CD4-positive, alpha-beta T cell (primary cell): Measurements from ENCODE around the gene KXD1. TPM values are rescaled to one million over a fixed set of nuclear protein-coding genes. Genes with fewer than 3 reads are reported as not detected.

Experiments used
- ATAC-seq: fragments of 200-7000 bp; cut with Tn5 transposase; one replicate; pipeline ENCODE4 v1.10.0; 2022; ENCODE audit warnings: mild to moderate bottlenecking; ENCODE audit not compliant: poor library complexity
- CTCF ChIA-PET: fragments of 350-600 bp; sonication (Branson Sonifier 250); formaldehyde crosslinking; loops from one replicate; lab custom pipeline; 2021; ENCODE audit warnings: antibody characterized with exemption, inconsistent platforms; lab: Charles Lee
- POLR2A ChIA-PET: fragments of 350-600 bp; sonication (Branson Sonifier 250); formaldehyde crosslinking; loops from one replicate; lab custom pipeline; 2021; ENCODE audit warnings: antibody characterized with exemption, inconsistent platforms; lab: Charles Lee
- DNase-seq, 14 experiments: peaks; one replicate each; pipeline ENCODE4 v3.0.0-alpha.2; 2013 to 2020; ENCODE audit warnings: mixed read lengths in 2 of 14
- H3K27ac ChIP-seq, 2 donors: one replicate each; pipeline versions ENCODE4 v1.5.1 to v1.7.0; 2013; ENCODE audit warnings: low read length in 2 of 2, low read depth in 1 of 2, mild to moderate bottlenecking in 1 of 2
- H3K27me3 ChIP-seq, 2 experiments: 1 replicate in 1 of 2; 2 replicates in 1 of 2; pipeline versions ENCODE4 v1.6.1 to v1.7.0; 2013; ENCODE audit warnings: low read length in 2 of 2, control low read depth in 1 of 2, mild to moderate bottlenecking in 1 of 2, moderate library complexity in 1 of 2; ENCODE audit not compliant: insufficient read depth in 2 of 2, control insufficient read depth in 1 of 2
- H3K36me3 ChIP-seq: one replicate; pipeline ENCODE4 v1.6.1; 2013; ENCODE audit warnings: low read length, control low read depth; ENCODE audit not compliant: insufficient read depth
- H3K4me1 ChIP-seq: one replicate; pipeline ENCODE4 v1.6.1; 2013; ENCODE audit warnings: low read length, control low read depth; ENCODE audit not compliant: insufficient read depth
- H3K4me3 ChIP-seq: one replicate; pipeline ENCODE4 v1.5.1; 2013; ENCODE audit warnings: mild to moderate bottlenecking, low read length, moderate library complexity
- H3K9me3 ChIP-seq, 2 experiments: 1 replicate in 1 of 2; 2 replicates in 1 of 2; pipeline versions ENCODE4 v1.6.1 to v1.7.0; 2013; ENCODE audit warnings: low read length in 2 of 2, mild to moderate bottlenecking in 2 of 2, control low read depth in 1 of 2, moderate library complexity in 1 of 2; ENCODE audit not compliant: control insufficient read depth in 1 of 2, insufficient read depth in 1 of 2
- H3K27ac Mint-ChIP-seq: one replicate; pipeline ENCODE4 v1.8.0; 2020; ENCODE audit warnings: mixed read lengths
- H3K27me3 Mint-ChIP-seq: one replicate; pipeline ENCODE4 v1.8.0; 2021; ENCODE audit warnings: mixed read lengths
- H3K36me3 Mint-ChIP-seq: one replicate; pipeline ENCODE4 v1.8.0; 2021; ENCODE audit warnings: low read depth, mixed read lengths
- H3K4me1 Mint-ChIP-seq: one replicate; pipeline ENCODE4 v1.8.0; 2021; ENCODE audit warnings: low read depth, mixed read lengths
- H3K4me3 Mint-ChIP-seq: one replicate; pipeline ENCODE4 v1.8.0; 2020; ENCODE audit warnings: mild to moderate bottlenecking, mixed read lengths
- H3K9me3 Mint-ChIP-seq: one replicate; pipeline ENCODE4 v1.8.0; 2020; ENCODE audit warnings: mixed read lengths
- intact Hi-C, 2 experiments: fragments of 100-400 bp; cut with DNase I in 1 of 2; cut with micrococcal nuclease in 1 of 2; formaldehyde crosslinking; loops; one replicate each; pipeline versions ENCODE4 v1.15.1 to v1.9.0; 2023 to 2025; cut with DNase I, micrococcal nuclease
- total RNA-seq, 174 experiments: library from RNA in 2 of 174; stranded (reverse) in 2 of 174; gene quantifications; one replicate each; pipeline ENCODE4 v1.2.3 and lab custom pipeline; 2021 to 2026
- TF ChIP-seq, protein P1 (sequence below): fragments of 200-600 bp; IDR thresholded peaks from one replicate; pipeline ENCODE4 v1.8.0; 2022; ENCODE audit warnings: antibody characterized with exemption, mild to moderate bottlenecking

The KXD1 gene
- total RNA-seq, 2 experiments from 2014 or later: 64.2 to 66.9 TPM

DNA sequence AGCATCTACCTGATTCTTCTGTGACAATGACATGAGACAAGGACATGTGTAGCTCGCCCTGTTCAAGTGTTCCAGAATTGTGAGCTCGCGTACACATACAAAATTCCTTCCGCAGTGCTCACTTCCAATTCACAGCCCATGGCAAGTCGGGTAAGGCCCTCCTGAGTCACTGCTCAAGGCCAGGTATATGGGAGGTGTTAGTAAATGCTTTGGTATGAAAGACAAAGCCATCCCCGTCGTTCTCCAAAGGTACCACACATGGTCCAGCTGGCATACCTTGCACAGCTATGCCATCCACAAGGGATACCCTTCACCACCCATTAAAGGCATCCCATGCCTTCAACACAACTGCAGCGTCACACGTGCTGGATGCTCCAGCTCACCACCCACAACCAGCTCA is 31.4 kb upstream of the KXD1 start:
- no peak overlapping the region for H3K27ac Mint-ChIP-seq
- H3K36me3 Mint-ChIP-seq: peaks cover 9% of the 10 kb centered on the region
- H3K27me3 Mint-ChIP-seq: no peaks in the 10 kb centered on the region
- H3K27ac ChIP-seq: no peak overlapping the region
- intact Hi-C loops: loop anchor here in 1 of 2 experiments (10.0 kb wide), 1 partner anchor 178 kb away; no protein-coding TSS in a partner anchor
- H3K36me3 ChIP-seq: peaks cover 1% of the 10 kb centered on the region
- peaks cover 7% of the 10 kb centered on the region for H3K4me1 ChIP-seq
- no peaks in the 10 kb centered on the region for H3K27me3 ChIP-seq
- no peak overlapping the region for H3K4me3 ChIP-seq
- ChIA-PET CTCF (no interaction called here), POLR2A (no interaction called here)
- H3K4me3 Mint-ChIP-seq: no peak overlapping the region
- peaks cover 6% of the 10 kb centered on the region for H3K4me1 Mint-ChIP-seq
- TF ChIP-seq, protein P1, sequence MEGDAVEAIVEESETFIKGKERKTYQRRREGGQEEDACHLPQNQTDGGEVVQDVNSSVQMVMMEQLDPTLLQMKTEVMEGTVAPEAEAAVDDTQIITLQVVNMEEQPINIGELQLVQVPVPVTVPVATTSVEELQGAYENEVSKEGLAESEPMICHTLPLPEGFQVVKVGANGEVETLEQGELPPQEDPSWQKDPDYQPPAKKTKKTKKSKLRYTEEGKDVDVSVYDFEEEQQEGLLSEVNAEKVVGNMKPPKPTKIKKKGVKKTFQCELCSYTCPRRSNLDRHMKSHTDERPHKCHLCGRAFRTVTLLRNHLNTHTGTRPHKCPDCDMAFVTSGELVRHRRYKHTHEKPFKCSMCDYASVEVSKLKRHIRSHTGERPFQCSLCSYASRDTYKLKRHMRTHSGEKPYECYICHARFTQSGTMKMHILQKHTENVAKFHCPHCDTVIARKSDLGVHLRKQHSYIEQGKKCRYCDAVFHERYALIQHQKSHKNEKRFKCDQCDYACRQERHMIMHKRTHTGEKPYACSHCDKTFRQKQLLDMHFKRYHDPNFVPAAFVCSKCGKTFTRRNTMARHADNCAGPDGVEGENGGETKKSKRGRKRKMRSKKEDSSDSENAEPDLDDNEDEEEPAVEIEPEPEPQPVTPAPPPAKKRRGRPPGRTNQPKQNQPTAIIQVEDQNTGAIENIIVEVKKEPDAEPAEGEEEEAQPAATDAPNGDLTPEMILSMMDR: no peak
- DNase-seq (no peak), ATAC-seq (no peak)
- H3K9me3 ChIP-seq: no peaks in the 10 kb centered on the region
- H3K9me3 Mint-ChIP-seq: no peaks in the 10 kb centered on the region

DNA sequence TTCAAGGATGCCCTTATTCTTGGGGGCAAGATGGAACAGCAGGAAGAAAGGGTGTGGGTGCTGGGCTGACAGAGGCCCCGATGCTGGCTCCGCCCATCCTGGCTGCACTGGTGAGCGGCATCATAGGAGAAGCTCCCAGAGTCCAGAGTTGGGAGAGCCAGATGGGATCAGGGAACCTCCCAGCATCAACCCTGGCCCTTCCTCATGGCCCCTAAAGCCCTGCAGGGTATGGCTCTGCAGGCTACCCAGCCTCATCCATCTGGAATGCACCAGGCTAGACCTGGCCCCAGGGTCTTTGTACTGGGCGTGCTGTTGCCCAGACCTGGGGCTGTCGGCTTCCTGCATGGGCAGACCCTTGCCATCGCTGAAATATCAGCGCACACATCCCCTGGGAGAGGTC is 27.9 kb upstream of the KXD1 start:
- ChIA-PET CTCF (interaction anchor here (1.6 kb wide), 1 partner anchor 10 kb away, joined by 4 read pairs; no protein-coding TSS in a partner anchor), POLR2A (no interaction called here)
- no peak overlapping the region for H3K27ac Mint-ChIP-seq

DNA sequence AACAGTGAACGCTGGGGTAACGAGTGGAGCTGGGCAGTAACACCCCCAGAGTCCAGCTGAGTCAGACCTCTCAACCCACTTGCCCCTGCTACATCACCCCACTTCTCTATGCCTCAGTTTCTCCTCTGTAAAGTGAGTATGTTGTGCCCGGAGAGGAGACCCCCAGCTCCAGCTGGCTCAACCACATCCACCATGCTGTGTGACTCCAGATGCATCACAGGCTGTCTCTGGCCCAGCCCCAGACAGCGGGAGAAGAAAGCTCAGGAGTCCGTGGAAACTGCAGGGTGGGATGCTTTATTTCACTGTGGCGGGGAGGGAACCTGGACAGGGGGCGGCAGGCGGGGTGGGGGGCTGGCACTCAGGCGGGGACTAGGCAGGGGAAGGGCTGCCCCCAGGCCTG is 26.2 kb upstream of the KXD1 start:
- H3K27ac Mint-ChIP-seq: no peak overlapping the region

More for the DNA sequence above, 27.9 kb upstream of the KXD1 start:
- H3K9me3 Mint-ChIP-seq: no peaks in the 10 kb centered on the region
- Histone ChIP-seq H3K9me3 (no peaks in the 10 kb centered on the region), H3K36me3 (peaks cover 22% of the 10 kb centered on the region), H3K27me3 (no peaks in the 10 kb centered on the region), H3K27ac (no peak overlapping the region), H3K4me1 (no peaks in the 10 kb centered on the region), H3K4me3 (no peak overlapping the region)
- no peaks in the 10 kb centered on the region for H3K4me1 Mint-ChIP-seq
- H3K36me3 Mint-ChIP-seq: peaks cover 19% of the 10 kb centered on the region
- ATAC-seq (no peak), DNase-seq (no peak)
- no peak overlapping the region for H3K4me3 Mint-ChIP-seq
- no peaks in the 10 kb centered on the region for H3K27me3 Mint-ChIP-seq
- intact Hi-C loops: loop anchor here in 1 of 2 experiments (10.0 kb wide), 1 partner anchor 175 kb away; no protein-coding TSS in a partner anchor
- TF ChIP-seq, protein P1: no peak

More for the DNA sequence above, 26.2 kb upstream of the KXD1 start:
- Histone ChIP-seq H3K4me3 (no peak overlapping the region), H3K36me3 (peaks cover 35% of the 10 kb centered on the region), H3K27ac (no peak overlapping the region), H3K4me1 (no peaks in the 10 kb centered on the region), H3K27me3 (no peaks in the 10 kb centered on the region), H3K9me3 (no peaks in the 10 kb centered on the region)
- intact Hi-C loops: no loop called here
- H3K4me1 Mint-ChIP-seq: no peaks in the 10 kb centered on the region
- H3K4me3 Mint-ChIP-seq: no peak overlapping the region
- H3K36me3 Mint-ChIP-seq: peaks cover 31% of the 10 kb centered on the region
- TF ChIP-seq, protein P1: no peak
- CTCF ChIA-PET: no interaction called here
- DNase-seq: no peak
- no peaks in the 10 kb centered on the region for H3K9me3 Mint-ChIP-seq
- POLR2A ChIA-PET: interaction anchor here (1.0 kb wide), 1 partner anchor 9 kb away, joined by 3 read pairs; no protein-coding TSS in a partner anchor
- no peaks in the 10 kb centered on the region for H3K27me3 Mint-ChIP-seq
- no peak for ATAC-seq
